GM23248 (cell line): ENCODE data around the gene ZNF407. TPM values are rescaled to one million over a fixed set of nuclear protein-coding genes. Genes with fewer than 3 reads are reported as not detected.

Experiments used
- DNase-seq: peaks from one replicate; pipeline ENCODE4 v3.0.0-alpha.2; 2015
- H2AFZ ChIP-seq: fragments of 200-600 bp; sonication (generic); 2 replicates; pipeline ENCODE4 v1.6.1; 2016; ENCODE audit warnings: antibody characterized with exemption
- H3F3A ChIP-seq: fragments of 200-600 bp; sonication (generic); 2 replicates; pipeline ENCODE4 v1.6.1; 2016; ENCODE audit warnings: mild to moderate bottlenecking, antibody characterized with exemption, mixed run types; ENCODE audit not compliant: insufficient read depth
- H3K27ac ChIP-seq: fragments of 200-600 bp; sonication (generic); 2 replicates; pipeline ENCODE4 v1.5.1; 2016; ENCODE audit warnings: mild to moderate bottlenecking
- H3K27me3 ChIP-seq: fragments of 200-600 bp; sonication (generic); replicated peaks from 2 replicates; pipeline ENCODE4 v1.6.1; 2016; ENCODE audit warnings: mild to moderate bottlenecking; ENCODE audit not compliant: insufficient read depth
- H3K36me3 ChIP-seq: fragments of 200-600 bp; sonication (generic); 2 replicates; pipeline ENCODE4 v1.6.1; 2016; ENCODE audit warnings: low read depth, mild to moderate bottlenecking
- H3K4me1 ChIP-seq: fragments of 200-600 bp; sonication (generic); 2 replicates; pipeline ENCODE4 v1.6.1; 2016; ENCODE audit warnings: mild to moderate bottlenecking; ENCODE audit not compliant: insufficient read depth
- H3K4me2 ChIP-seq: fragments of 200-600 bp; sonication (generic); one replicate; pipeline ENCODE4 v1.6.1; 2016; ENCODE audit warnings: mild to moderate bottlenecking; ENCODE audit not compliant: unreplicated experiment
- H3K4me3 ChIP-seq: fragments of 200-600 bp; sonication (generic); 2 replicates; pipeline ENCODE4 v1.5.1; 2016; ENCODE audit warnings: mild to moderate bottlenecking
- H3K79me2 ChIP-seq: fragments of 200-600 bp; sonication (generic); 2 replicates; pipeline ENCODE4 v1.6.1; 2016; ENCODE audit warnings: mild to moderate bottlenecking; ENCODE audit not compliant: insufficient read depth
- H3K9ac ChIP-seq: fragments of 200-600 bp; sonication (generic); 2 replicates; pipeline ENCODE4 v1.6.1; 2016; ENCODE audit warnings: mild to moderate bottlenecking
- H3K9me2 ChIP-seq: fragments of 200-600 bp; sonication (generic); 2 replicates; pipeline ENCODE4 v1.6.1; 2016; ENCODE audit warnings: mixed run types, mild to moderate bottlenecking, moderate library complexity; ENCODE audit not compliant: insufficient read depth
- H3K9me3 ChIP-seq: fragments of 200-600 bp; sonication (generic); one replicate; pipeline ENCODE4 v1.6.1; 2017; ENCODE audit warnings: low read depth
- H4K20me1 ChIP-seq: fragments of 200-600 bp; sonication (generic); 2 replicates; pipeline ENCODE4 v1.6.0; 2016; ENCODE audit not compliant: insufficient read depth
- EZH2 ChIP-seq: fragments of 200-600 bp; sonication (generic); IDR thresholded peaks from 2 replicates; pipeline ENCODE4 v1.6.1; 2018; ENCODE audit warnings: antibody characterized with exemption, mild to moderate bottlenecking; ENCODE audit not compliant: insufficient read depth, poor library complexity, severe bottlenecking
- EZH2phosphoT487 ChIP-seq: fragments of 200-600 bp; sonication (generic); IDR thresholded peaks from 2 replicates; pipeline ENCODE4 v1.6.1; 2018; ENCODE audit warnings: antibody characterized with exemption, moderate library complexity, mild to moderate bottlenecking, low read depth; ENCODE audit not compliant: insufficient read depth
- WGBS, 2 experiments: methylation state at CpG; one replicate each; pipeline ENCODE4 v1.1.6; 2015 to 2017; ENCODE audit warnings: low lambda C conversion rate in 2 of 2, low coverage in 1 of 2; ENCODE audit errors: missing lambda C conversion rate in 2 of 2; 5-methylcytosine and 5-hydroxymethylcytosine counted together
- in situ Hi-C: fragments of 300-500 bp; cut with MboI; formaldehyde crosslinking; loops from 2 replicates; pipeline ENCODE4 v1.15.0; 2020
- polyA plus RNA-seq: library from polyadenylated mRNA; unstranded; fragments of >200 nt; fragmentation: Nextera tagmentation; extraction: Ambion mirVana; gene quantifications from 2 replicates; pipeline ENCODE4 v1.2.1, GENCODE V29; 2016
- total RNA-seq: library from RNA; depleted of rRNA; stranded (reverse); fragments of >200 nt; shearing (Covaris generic); gene quantifications from 2 replicates; pipeline ENCODE4 v1.2.3, GENCODE V29; 2014

Gene ZNF407
- total and polyA plus RNA-seq, 2 experiments from 2014 or later = 2.6 to 6.3 TPM

GRCh38 chr18:74652392-74652988 lies 54.8 kb downstream of the ZNF407 start:
- Histone ChIP-seq H2AFZ (no peak overlapping the region), H3K27ac (no peak overlapping the region), H3K9me2 (no peaks in the 10 kb centered on the region), H4K20me1 (no peaks in the 10 kb centered on the region), H3K36me3 (no peaks in the 10 kb centered on the region), H3K4me3 (no peak overlapping the region), H3K79me2 (no peaks in the 10 kb centered on the region), H3K4me1 (peaks cover 4% of the 10 kb centered on the region; the same call in 1 of the 2 replicates), H3F3A (no peaks in the 10 kb centered on the region), H3K27me3 (no peaks in the 10 kb centered on the region), H3K4me2 (no peak overlapping the region), H3K9me3 (no peaks in the 10 kb centered on the region), H3K9ac (no peak overlapping the region)
- in situ Hi-C loops = loop anchor here (10.0 to 25.0 kb wide), 4 partner anchors 560 to 1710 kb away; partner anchors contain the start of genes PTGR3 and TSHZ1
- DNase-seq = peak; percentile 64
- 30 to 34% methylated on average over 4 of the region's 4 CpGs for WGBS, 2 experiments
- TF ChIP-seq EZH2phosphoT487 = no peak
- no peak for TF ChIP-seq EZH2

- TF ChIP-seq EZH2 (no peak), EZH2phosphoT487 (no peak)
- Histone ChIP-seq H3K27ac (no peak overlapping the region), H3K9me3 (no peaks in the 10 kb centered on the region), H3K9ac (no peak overlapping the region), H3K9me2 (no peaks in the 10 kb centered on the region), H3K4me3 (no peak overlapping the region), H3K79me2 (no peaks in the 10 kb centered on the region), H3K4me1 (peaks cover 4% of the 10 kb centered on the region; the same call in 1 of the 2 replicates), H3K4me2 (no peak overlapping the region), H3K36me3 (no peaks in the 10 kb centered on the region), H4K20me1 (no peaks in the 10 kb centered on the region), H3K27me3 (no peaks in the 10 kb centered on the region), H3F3A (no peaks in the 10 kb centered on the region), H2AFZ (no peak overlapping the region)
- 38 to 42% methylated on average over 2 of the region's 2 CpGs for WGBS, 2 experiments
- in situ Hi-C loops = loop anchor here (10.0 to 25.0 kb wide), 4 partner anchors 558 to 1708 kb away; partner anchors contain the start of genes PTGR3 and TSHZ1
- peak; percentile 47 for DNase-seq
These were observed 57.0 kb downstream of the ZNF407 start for GRCh38 chr18:74654638-74655037.

- no peak for DNase-seq
- in situ Hi-C loops = loop anchor here (10.0 to 25.0 kb wide), 5 partner anchors 304 to 1701 kb away; partner anchors contain the start of genes PTGR3 and TSHZ1
- Histone ChIP-seq H3K4me3 (no peak overlapping the region), H3K36me3 (no peaks in the 10 kb centered on the region), H4K20me1 (no peaks in the 10 kb centered on the region), H3K4me2 (no peak overlapping the region), H3K9me3 (no peaks in the 10 kb centered on the region), H3K4me1 (no peaks in the 10 kb centered on the region), H3F3A (no peaks in the 10 kb centered on the region), H3K9ac (no peak overlapping the region), H3K79me2 (no peaks in the 10 kb centered on the region), H3K27me3 (no peaks in the 10 kb centered on the region), H3K27ac (no peak overlapping the region), H3K9me2 (no peaks in the 10 kb centered on the region), H2AFZ (no peak overlapping the region)
- 98% methylated on average over 2 of the region's 2 CpGs for WGBS, 2 experiments
- TF ChIP-seq EZH2 (no peak), EZH2phosphoT487 (no peak)
These were observed 63.3 kb downstream of the ZNF407 start for GRCh38 chr18:74661008-74661407.

GRCh38 chr18:74661691-74662090 lies 64.0 kb downstream of the ZNF407 start:
- Histone ChIP-seq H3K9me3 (no peaks in the 10 kb centered on the region), H3K4me2 (no peak overlapping the region), H3K27ac (no peak overlapping the region), H3K36me3 (no peaks in the 10 kb centered on the region), H3K79me2 (no peaks in the 10 kb centered on the region), H3K9me2 (no peaks in the 10 kb centered on the region), H2AFZ (no peak overlapping the region), H4K20me1 (no peaks in the 10 kb centered on the region), H3F3A (no peaks in the 10 kb centered on the region), H3K4me1 (no peaks in the 10 kb centered on the region), H3K9ac (no peak overlapping the region), H3K4me3 (no peak overlapping the region), H3K27me3 (no peaks in the 10 kb centered on the region)
- no peak for DNase-seq
- WGBS, 2 experiments = 95 to 97% methylated on average over 6 of the region's 6 CpGs
- in situ Hi-C loops = loop anchor here (10.0 to 25.0 kb wide), 5 partner anchors 303 to 1701 kb away; partner anchors contain the start of genes PTGR3 and TSHZ1
- TF ChIP-seq EZH2phosphoT487 (no peak), EZH2 (no peak)
